Hepatocyte (in vitro differentiated cells): ENCODE data around the gene PTPRU.

Experiments used
- EZH2 ChIP-seq: fragments of 200-600 bp; sonication (generic); IDR thresholded peaks from 2 replicates; pipeline ENCODE4 v1.6.1; 2016; ENCODE audit warnings: antibody characterized with exemption, mild to moderate bottlenecking, borderline replicate concordance
- TF ChIP-seq, protein P1 (sequence below): fragments of 200-600 bp; sonication (generic); IDR thresholded peaks from 2 replicates; pipeline ENCODE4 v1.5.1; 2016; ENCODE audit warnings: antibody characterized with exemption, mild to moderate bottlenecking; ENCODE audit not compliant: poor library complexity

DNA sequence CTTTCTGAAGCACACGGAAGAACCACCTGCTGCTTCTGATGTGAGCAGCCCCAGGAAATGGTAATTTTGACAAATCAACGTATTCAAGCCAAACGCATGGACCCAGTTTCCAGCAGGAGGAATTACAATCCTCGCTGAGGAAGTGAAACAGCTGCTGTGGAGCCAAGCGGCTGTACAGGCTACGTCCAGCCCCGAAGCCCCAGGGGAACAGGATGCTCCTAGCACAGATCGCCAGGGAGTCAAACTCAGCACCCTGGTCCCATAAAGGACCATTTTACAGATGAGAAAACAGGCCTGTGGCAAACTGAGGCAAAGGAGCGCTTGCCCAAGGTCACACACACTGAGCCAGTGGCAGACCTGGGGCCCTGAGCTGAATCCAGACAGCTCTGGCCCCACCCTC lies 108.0 kb downstream of the PTPRU start:
- TF ChIP-seq, protein P1, sequence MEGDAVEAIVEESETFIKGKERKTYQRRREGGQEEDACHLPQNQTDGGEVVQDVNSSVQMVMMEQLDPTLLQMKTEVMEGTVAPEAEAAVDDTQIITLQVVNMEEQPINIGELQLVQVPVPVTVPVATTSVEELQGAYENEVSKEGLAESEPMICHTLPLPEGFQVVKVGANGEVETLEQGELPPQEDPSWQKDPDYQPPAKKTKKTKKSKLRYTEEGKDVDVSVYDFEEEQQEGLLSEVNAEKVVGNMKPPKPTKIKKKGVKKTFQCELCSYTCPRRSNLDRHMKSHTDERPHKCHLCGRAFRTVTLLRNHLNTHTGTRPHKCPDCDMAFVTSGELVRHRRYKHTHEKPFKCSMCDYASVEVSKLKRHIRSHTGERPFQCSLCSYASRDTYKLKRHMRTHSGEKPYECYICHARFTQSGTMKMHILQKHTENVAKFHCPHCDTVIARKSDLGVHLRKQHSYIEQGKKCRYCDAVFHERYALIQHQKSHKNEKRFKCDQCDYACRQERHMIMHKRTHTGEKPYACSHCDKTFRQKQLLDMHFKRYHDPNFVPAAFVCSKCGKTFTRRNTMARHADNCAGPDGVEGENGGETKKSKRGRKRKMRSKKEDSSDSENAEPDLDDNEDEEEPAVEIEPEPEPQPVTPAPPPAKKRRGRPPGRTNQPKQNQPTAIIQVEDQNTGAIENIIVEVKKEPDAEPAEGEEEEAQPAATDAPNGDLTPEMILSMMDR: no peak
- TF ChIP-seq EZH2: no peak
